Kidney epithelial cell (primary cell): ENCODE results near the gene NLK. TPM values are rescaled to one million over a fixed set of nuclear protein-coding genes. Genes with fewer than 3 reads are reported as not detected.
"Not testable (repeated sequence)": the region's sequence is repeated elsewhere in the genome, so short reads cannot be mapped to it uniquely, and the experiment has no call there.

Experiments used
- DNase-seq: peaks from one replicate; pipeline ENCODE4 v3.0.0-alpha.2; 2010; ENCODE audit warnings: low read depth
- H3K27me3 ChIP-seq: 2 replicates; pipeline ENCODE4 v1.6.0; 2011; ENCODE audit warnings: low read length; ENCODE audit not compliant: control insufficient read depth, insufficient read depth
- H3K36me3 ChIP-seq: 2 replicates; pipeline ENCODE4 v1.5.1; 2011; ENCODE audit warnings: low read length; ENCODE audit not compliant: control insufficient read depth, insufficient read depth
- H3K4me3 ChIP-seq: 2 replicates; pipeline ENCODE4 v1.5.1; 2011; ENCODE audit warnings: low read depth, mild to moderate bottlenecking, control low read depth, low read length
- CTCF ChIP-seq: IDR thresholded peaks from 2 replicates; pipeline ENCODE4 v1.5.1; 2011; ENCODE audit warnings: mild to moderate bottlenecking, moderate library complexity, low read length, control low read depth, inconsistent platforms; ENCODE audit not compliant: insufficient read depth, poor library complexity, severe bottlenecking
- total RNA-seq: library from RNA; depleted of rRNA; stranded (reverse); fragments of >200 nt; gene quantifications from 2 replicates; pipeline ENCODE4 v1.2.3, GENCODE V29; 2015

NLK gene
- total RNA-seq, 1 donor from 2014 or later, result 12.9 TPM

DNA sequence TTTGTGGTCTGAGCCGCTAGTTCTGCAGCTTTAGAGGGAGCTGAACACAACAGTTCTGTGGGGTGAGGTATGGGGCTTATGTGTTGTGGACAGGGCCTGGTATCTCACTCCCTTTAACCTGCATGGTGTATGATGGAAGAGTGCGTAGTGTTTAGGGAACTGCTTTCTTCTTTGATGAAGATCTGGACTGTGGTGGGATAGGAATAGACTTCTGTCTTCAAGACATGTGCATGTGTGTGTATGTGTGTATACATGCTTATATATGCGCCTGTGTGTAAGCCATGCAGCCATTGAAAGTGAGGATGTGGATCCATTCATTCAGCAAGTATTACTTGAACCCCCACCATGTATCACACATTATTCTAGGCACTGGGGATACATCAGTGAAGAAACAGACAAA is 161.8 kb downstream of the NLK start:
- no peak for TF ChIP-seq CTCF
- no peaks in the 10 kb centered on the region for H3K36me3 ChIP-seq
- DNase-seq, result no peak
- H3K4me3 ChIP-seq, result no peak overlapping the region
- H3K27me3 ChIP-seq, result no peaks in the 10 kb centered on the region

GRCh38 chr17:28204751-28205150 is 162.3 kb downstream of the NLK start:
- H3K36me3 ChIP-seq, result no peaks in the 10 kb centered on the region
- no peak for TF ChIP-seq CTCF
- DNase-seq, result peak; percentile 55
- no peaks in the 10 kb centered on the region for H3K27me3 ChIP-seq
- H3K4me3 ChIP-seq, result no peak overlapping the region

- H3K36me3 ChIP-seq, result no peaks in the 10 kb centered on the region
- TF ChIP-seq CTCF, result no peak
- no peaks in the 10 kb centered on the region for H3K27me3 ChIP-seq
- no peak overlapping the region for H3K4me3 ChIP-seq
- DNase-seq, result no peak
Observed at GRCh38 chr17:28206292-28206691, 163.8 kb downstream of the NLK start.

- H3K4me3 ChIP-seq, result no peak overlapping the region
- no peak for TF ChIP-seq CTCF
- no peaks in the 10 kb centered on the region for H3K27me3 ChIP-seq
- no peak for DNase-seq
- no peaks in the 10 kb centered on the region for H3K36me3 ChIP-seq
Observed at GRCh38 chr17:28211811-28212210, 169.3 kb downstream of the NLK start.

DNA sequence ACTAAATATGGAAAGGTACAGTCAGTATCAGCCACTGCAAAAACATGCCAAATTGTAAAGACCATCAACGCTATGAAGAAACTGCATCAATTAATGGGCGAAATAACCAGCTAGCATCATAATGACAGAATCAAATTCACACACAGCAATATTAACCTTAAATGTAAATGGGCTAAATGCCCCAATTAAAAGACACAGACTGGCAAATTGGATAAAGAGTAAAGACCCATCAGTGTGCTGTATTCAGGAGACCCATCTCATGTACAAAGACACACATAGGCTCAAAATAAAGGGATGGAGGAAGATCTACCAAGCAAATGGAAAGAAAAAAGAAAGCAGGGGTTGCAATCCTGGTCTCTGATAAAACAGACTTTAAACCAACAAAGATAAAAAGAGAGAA is 171.1 kb downstream of the NLK start:
- not testable (repeated sequence) for DNase-seq, H3K27me3 ChIP-seq, H3K4me3 ChIP-seq, H3K36me3 ChIP-seq

DNA sequence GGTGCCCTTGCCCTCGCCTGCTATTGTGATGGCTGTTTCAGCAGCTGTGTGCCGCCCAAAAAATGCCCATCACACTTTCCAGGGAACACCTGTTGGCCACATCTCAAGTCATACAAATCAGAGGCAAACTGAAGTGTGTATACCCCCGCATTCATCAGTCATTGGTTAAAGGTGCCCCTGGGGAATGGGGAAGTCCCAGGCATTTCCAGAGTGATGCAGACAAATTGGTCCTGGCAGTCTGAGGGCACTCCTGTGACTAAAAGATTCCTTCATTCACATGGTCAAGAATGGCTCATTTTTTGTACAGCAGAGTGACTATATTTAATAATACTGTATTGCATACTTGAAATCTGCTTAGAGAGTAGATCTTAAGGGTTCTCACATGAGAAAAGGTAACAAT is 173.6 kb downstream of the NLK start:
- Histone ChIP-seq H3K27me3 (no peaks in the 10 kb centered on the region), H3K36me3 (no peaks in the 10 kb centered on the region), H3K4me3 (no peak overlapping the region)
- no peak for DNase-seq
- no peak for TF ChIP-seq CTCF
